K562 (cell line): ENCODE measurements around the gene ACAP3. TPM values are rescaled to one million over a fixed set of nuclear protein-coding genes. Genes with fewer than 3 reads are reported as not detected.

ENCODE experiments used
- ATAC-seq: fragments of 200-7000 bp; cut with Tn5 transposase; 3 replicates; pipeline ENCODE4 v1.9.1; 2020; ENCODE audit warnings: moderate library complexity
- BruUV-seq: library from RNA; stranded (reverse); fragments of 400-500 nt; replicated peaks from 2 replicates; lab custom pipeline; 2021; lab: Mats Ljungman, UMichigan
- CTCF ChIA-PET: fragments of 300-600 bp; formaldehyde crosslinking; extraction: SDS; loops from one replicate; lab custom pipeline; 2021; ENCODE audit warnings: low intra/inter-chr PET ratio; lab: Yijun Ruan, JAX
- POLR2A ChIA-PET: fragments of 300-600, 350-650 bp; sonication (Branson Sonifier 250); formaldehyde crosslinking; extraction: SDS; loops from one replicate; lab custom pipeline; 2021; ENCODE audit warnings: antibody characterized with exemption, inconsistent platforms; lab: Yijun Ruan, JAX
- DNase-seq, 4 experiments: peaks; one replicate each; pipeline versions ENCODE4 v3.0.0 to v3.0.0-alpha.2; 2011 to 2018; ENCODE audit warnings: low spot score in 3 of 4, mixed read lengths in 3 of 4; ENCODE audit errors: extremely low read depth in 1 of 4
- FAIRE-seq: peaks from 2 replicates; lab custom pipeline; 2011; peaks lifted over from hg19 to GRCh38; lab: Jason Lieb, UNC
- H2AFZ ChIP-seq: 2 replicates; pipeline ENCODE4 v1.6.0; 2011; ENCODE audit warnings: low read depth, low read length, control low read depth, inconsistent platforms
- H3K27ac ChIP-seq: fragments of 200-600 bp; 3 replicates; pipeline ENCODE4 v1.8.0; 2011; ENCODE audit warnings: low read depth, mild to moderate bottlenecking, control low read depth, inconsistent platforms, low read length, moderate library complexity, mixed read lengths; ENCODE audit errors: extremely low read depth
- H3K27me3 ChIP-seq, 2 experiments: fragments of 300-600 bp in 1 of 2; 2 replicates in 1 of 2; 3 replicates in 1 of 2; pipeline versions ENCODE4 v1.6.0 to v1.8.0; 2011; ENCODE audit warnings: inconsistent platforms in 2 of 2, low read length in 2 of 2, mild to moderate bottlenecking in 1 of 2, mixed read lengths in 1 of 2, moderate library complexity in 1 of 2; ENCODE audit not compliant: control insufficient read depth in 2 of 2, insufficient read depth in 2 of 2
- H3K36me3 ChIP-seq: fragments of 300-600 bp; 3 replicates; pipeline ENCODE4 v1.8.0; 2011; ENCODE audit warnings: mild to moderate bottlenecking, low read length, inconsistent platforms; ENCODE audit not compliant: control insufficient read depth, insufficient read depth
- H3K4me1 ChIP-seq, 2 experiments: fragments of 200-600 bp in 1 of 2; replicated peaks in 1 of 2; 2 replicates in 1 of 2; 3 replicates in 1 of 2; pipeline versions ENCODE4 v1.5.1 to v1.8.0; 2011; ENCODE audit warnings: inconsistent platforms in 2 of 2, low read length in 2 of 2, mild to moderate bottlenecking in 1 of 2, mixed read lengths in 1 of 2, moderate library complexity in 1 of 2; ENCODE audit not compliant: control insufficient read depth in 2 of 2, insufficient read depth in 2 of 2
- H3K4me2 ChIP-seq: 2 replicates; pipeline ENCODE4 v1.6.1; 2011; ENCODE audit warnings: low read length, control low read depth, inconsistent platforms, mixed read lengths; ENCODE audit not compliant: insufficient read depth
- H3K4me3 ChIP-seq: fragments of 200-600 bp; sonication (generic), shearing (Covaris generic); 2 replicates; pipeline ENCODE4 v1.5.1; 2016; ENCODE audit warnings: control low read depth, inconsistent platforms
- H3K79me2 ChIP-seq: fragments of 200-600 bp; 3 replicates; pipeline ENCODE4 v1.8.0; 2011; ENCODE audit warnings: low read length, inconsistent platforms; ENCODE audit not compliant: control insufficient read depth, insufficient read depth
- H3K9ac ChIP-seq, 2 experiments: 2 replicates each; pipeline versions ENCODE4 v1.6.0 to v1.6.1; 2011; ENCODE audit warnings: low read depth in 2 of 2, low read length in 2 of 2, control low read depth in 1 of 2, inconsistent platforms in 1 of 2, mild to moderate bottlenecking in 1 of 2, mixed read lengths in 1 of 2; ENCODE audit not compliant: insufficient read depth in 1 of 2
- H3K9me1 ChIP-seq: one replicate; pipeline ENCODE4 v1.6.0; 2011; ENCODE audit warnings: inconsistent platforms, mild to moderate bottlenecking, low read length, moderate library complexity; ENCODE audit not compliant: control insufficient read depth, insufficient read depth
- H3K9me3 ChIP-seq: replicated peaks from 2 replicates; pipeline ENCODE4 v1.5.1; 2011; ENCODE audit warnings: low read depth, low read length, inconsistent platforms; ENCODE audit not compliant: control insufficient read depth, insufficient read depth
- H4K20me1 ChIP-seq: replicated peaks from 2 replicates; pipeline ENCODE4 v1.6.1; 2011; ENCODE audit warnings: low read length, inconsistent platforms, mixed read lengths; ENCODE audit not compliant: control insufficient read depth, insufficient read depth
- ARNT ChIP-seq, 2 experiments: fragments of 450-650 bp; IDR thresholded peaks; 2 replicates each; pipeline ENCODE4 v1.6.1; 2016; ENCODE audit warnings: mild to moderate bottlenecking in 1 of 2
- BCOR ChIP-seq: fragments of 450-650 bp; IDR thresholded peaks from 2 replicates; pipeline ENCODE4 v1.6.1; 2016
- ELF2 ChIP-seq: fragments of 250-450 bp; sonication (Bioruptor Pico); IDR thresholded peaks from 2 replicates; pipeline ENCODE4 v1.5.0; 2021; ENCODE audit warnings: mild to moderate bottlenecking
- FOS ChIP-seq: IDR thresholded peaks from 3 replicates; pipeline ENCODE4 v1.6.1; 2011; ENCODE audit not compliant: insufficient read length; ENCODE audit errors: extremely low read depth
- MBD2 ChIP-seq: sonication (generic); IDR thresholded peaks from 2 replicates; pipeline ENCODE4 v1.6.1; 2016; ENCODE audit warnings: low read depth, borderline replicate concordance
- MXI1 ChIP-seq: IDR thresholded peaks from 2 replicates; pipeline ENCODE4 v1.6.1; 2011; ENCODE audit warnings: low read depth, mild to moderate bottlenecking, improper control_type of control experiment, low read length
- POLR2AphosphoS2 ChIP-seq: IDR thresholded peaks from 2 replicates; pipeline ENCODE4 v1.6.1; 2012; ENCODE audit warnings: low read length, improper control_type of control experiment
- POLR2G ChIP-seq: fragments of 200-400 bp; formaldehyde crosslinking; IDR thresholded peaks from 2 replicates; pipeline ENCODE4 v1.6.1; 2017; ENCODE audit warnings: low read depth, mild to moderate bottlenecking, antibody characterized with exemption, low read length, moderate library complexity
- SPI1 ChIP-seq: IDR thresholded peaks from 2 replicates; pipeline ENCODE4 v1.6.1; 2011; ENCODE audit warnings: low read depth, low read length, control low read depth, borderline replicate concordance
- SRF ChIP-seq, 2 experiments: fragments of 250-450, 450-650 bp in 1 of 2; sonication (Bioruptor Pico) in 1 of 2; sonication (generic) in 1 of 2; formaldehyde crosslinking; IDR thresholded peaks; 2 replicates each; pipeline versions ENCODE4 v1.5.0 to v1.5.1; 2020 to 2022; ENCODE audit warnings: mild to moderate bottlenecking in 1 of 2, missing genetic modification reagents in 1 of 2
- ZC3H11A ChIP-seq: IDR thresholded peaks from 2 replicates; pipeline ENCODE4 v1.6.1; 2012; ENCODE audit warnings: low read depth, low read length, improper control_type of control experiment
- ZKSCAN1 ChIP-seq: fragments of 150-350 bp; IDR thresholded peaks from 2 replicates; pipeline ENCODE4 v1.6.1; 2016; ENCODE audit warnings: low read depth, low read length
- WGBS: fragments of 100-300 bp; shearing (Covaris generic); methylation state at CpG from one replicate; pipeline ENCODE4 v1.1.6; 2016; ENCODE audit warnings: low coverage, mixed read lengths; ENCODE audit not compliant: insufficient coverage; ENCODE audit errors: missing lambda C conversion rate; 5-methylcytosine and 5-hydroxymethylcytosine counted together
- in situ Hi-C: fragments of 300-500 bp; cut with MboI; formaldehyde crosslinking; loops from 4 replicates; pipeline ENCODE4 v1.15.0; 2018; ENCODE audit warnings: inconsistent platforms, mixed read lengths
- intact Hi-C: fragments of 100-400 bp; cut with micrococcal nuclease; formaldehyde crosslinking; loops from 2 replicates; pipeline ENCODE4 v1.14.2; 2022
- polyA plus RNA-seq, 8 experiments: library from polyadenylated mRNA; depleted of rRNA in 4 of 8; stranded (reverse) in 5 of 8; unstranded in 3 of 8; fragments of >200 nt; fragmentation: Nextera tagmentation in 2 of 8; fragmentation: Illumina TruSeq in 1 of 8; extraction: Ambion mirVana in 2 of 8; extraction: Trizol in 1 of 8; gene quantifications; 2 replicates each; pipeline versions ENCODE4 v1.2.1 to v1.2.3, GENCODE V29; 2011 to 2014; ENCODE audit warnings: inconsistent platforms in 1 of 8, missing spikeins in 1 of 8
- total RNA-seq, 7 experiments: library from RNA; depleted of rRNA in 6 of 7; stranded (reverse); fragments of >200 nt in 6 of 7; fragmentation: Illumina TruSeq in 2 of 7; extraction: Trizol in 2 of 7; gene quantifications; 2 replicates each; pipeline versions ENCODE4 v1.2.1 to v1.2.3, GENCODE V29; 2011 to 2021; ENCODE audit warnings: low replicate concordance in 1 of 7
- TF ChIP-seq, protein P1 (sequence below), 3 experiments: IDR thresholded peaks in 2 of 3; conservative IDR thresholded peaks in 1 of 3; 2 replicates each; pipeline ENCODE4 v1.5.1; 2011 to 2012; ENCODE audit warnings: low read length in 3 of 3, mild to moderate bottlenecking in 3 of 3, control low read depth in 2 of 3, improper control_type of control experiment in 1 of 3, inconsistent platforms in 1 of 3, low read depth in 1 of 3, mixed read lengths in 1 of 3, moderate library complexity in 1 of 3; ENCODE audit not compliant: insufficient read depth in 2 of 3
- TF ChIP-seq, protein P2 (sequence below): fragments of 450-650 bp; IDR thresholded peaks from 2 replicates; pipeline ENCODE4 v1.6.1; 2017; ENCODE audit warnings: antibody characterized with exemption

The ACAP3 gene
- total and polyA plus RNA-seq, 9 of the 15 experiments (the other 6 are each of a cell fraction or from before 2014, with no cell fraction given): 0.01 to 49.0 (median 12.0) TPM

DNA sequence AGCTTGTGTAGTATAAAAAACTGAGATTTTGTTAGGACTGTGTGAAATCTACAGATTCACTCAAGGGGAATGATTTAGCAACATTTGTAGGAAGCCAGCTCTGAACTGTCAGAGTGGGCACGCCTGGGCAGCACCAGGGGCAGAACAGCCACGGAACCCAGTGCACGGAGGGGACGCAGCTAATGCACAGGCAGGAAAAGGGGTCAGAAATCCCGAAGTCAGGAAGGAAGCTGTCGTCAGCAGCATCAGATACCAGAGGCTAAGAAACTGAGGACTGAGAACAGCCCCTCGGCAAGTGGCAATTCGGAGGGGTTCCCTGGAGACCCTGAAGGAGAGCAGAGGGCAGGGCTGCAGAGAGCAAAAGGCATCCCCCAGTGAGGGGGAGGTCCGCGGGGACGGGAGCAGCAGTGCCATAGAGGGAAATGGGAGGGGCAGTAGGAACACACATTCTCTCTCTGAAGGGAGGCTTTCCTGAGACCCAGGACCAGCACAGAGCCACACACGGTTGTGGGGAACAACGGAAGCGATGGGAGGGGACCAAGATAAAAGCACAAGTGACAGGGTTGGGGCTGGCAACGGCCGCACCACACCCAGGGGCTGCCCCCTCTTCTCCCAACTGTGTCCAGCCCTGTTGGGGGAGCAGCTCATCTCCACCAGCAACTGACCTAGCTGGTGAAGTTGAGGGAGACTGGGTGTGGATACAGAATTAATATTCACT is 46.7 kb downstream of the ACAP3 start (continued):
- TF ChIP-seq, protein P1, sequence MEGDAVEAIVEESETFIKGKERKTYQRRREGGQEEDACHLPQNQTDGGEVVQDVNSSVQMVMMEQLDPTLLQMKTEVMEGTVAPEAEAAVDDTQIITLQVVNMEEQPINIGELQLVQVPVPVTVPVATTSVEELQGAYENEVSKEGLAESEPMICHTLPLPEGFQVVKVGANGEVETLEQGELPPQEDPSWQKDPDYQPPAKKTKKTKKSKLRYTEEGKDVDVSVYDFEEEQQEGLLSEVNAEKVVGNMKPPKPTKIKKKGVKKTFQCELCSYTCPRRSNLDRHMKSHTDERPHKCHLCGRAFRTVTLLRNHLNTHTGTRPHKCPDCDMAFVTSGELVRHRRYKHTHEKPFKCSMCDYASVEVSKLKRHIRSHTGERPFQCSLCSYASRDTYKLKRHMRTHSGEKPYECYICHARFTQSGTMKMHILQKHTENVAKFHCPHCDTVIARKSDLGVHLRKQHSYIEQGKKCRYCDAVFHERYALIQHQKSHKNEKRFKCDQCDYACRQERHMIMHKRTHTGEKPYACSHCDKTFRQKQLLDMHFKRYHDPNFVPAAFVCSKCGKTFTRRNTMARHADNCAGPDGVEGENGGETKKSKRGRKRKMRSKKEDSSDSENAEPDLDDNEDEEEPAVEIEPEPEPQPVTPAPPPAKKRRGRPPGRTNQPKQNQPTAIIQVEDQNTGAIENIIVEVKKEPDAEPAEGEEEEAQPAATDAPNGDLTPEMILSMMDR (IDR thresholded peaks at IDR 0.05 in 2 of 3, conservative IDR thresholded peaks at IDR 0.05 in 1 of 3; ENCODE audit: insufficient read depth in 2 of 3, low read depth in 1 of 3, low read length in 3 of 3): no peak
- TF ChIP-seq SRF (CRISPR knock-in tag; IDR thresholded peaks at IDR 0.05) (no peak), MBD2 (no peak), BCOR (no peak), ZC3H11A (no peak)

DNA sequence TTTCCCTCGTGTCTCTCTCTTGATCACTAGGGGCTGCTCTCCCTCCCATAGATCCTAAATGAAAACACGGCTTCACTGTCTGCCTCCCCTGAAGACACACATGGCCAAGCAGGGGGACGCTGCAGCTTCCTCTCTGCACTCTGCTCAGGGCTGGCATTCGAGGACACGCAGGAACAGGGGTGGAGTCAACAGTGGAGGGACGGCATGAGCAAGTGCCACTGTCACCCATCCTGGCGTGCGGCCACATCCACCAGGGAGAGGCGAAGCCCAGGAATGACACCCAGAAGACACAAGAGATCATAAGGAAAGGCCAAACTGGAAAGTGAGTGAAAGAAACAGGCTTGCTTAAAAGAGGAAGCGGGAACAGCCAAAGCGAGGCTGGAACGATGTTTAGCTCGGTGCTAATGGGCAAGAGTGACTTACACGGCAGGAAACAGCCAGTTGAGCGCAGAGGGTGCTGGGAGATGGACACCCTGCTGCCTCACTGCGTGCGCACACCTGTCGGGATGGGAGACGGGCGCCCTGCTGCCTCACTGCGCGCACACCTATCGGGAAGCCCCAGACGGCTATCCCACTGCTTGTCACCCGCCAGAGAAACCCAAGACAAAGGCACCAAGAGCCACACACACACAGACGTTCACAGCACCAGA is 47.7 kb downstream of the ACAP3 start:
- intact Hi-C loops (no loop called here), in situ Hi-C loops (no loop called here)
- H3K27me3 ChIP-seq: no peaks in the 10 kb centered on the region; a peak in 1 of 5 replicates
- H3K79me2 ChIP-seq: peaks cover 17% of the 10 kb centered on the region
- 92% methylated on average over 26 of the region's 26 CpGs for WGBS
- DNase-seq: no peak
- peaks cover 94% of the 10 kb centered on the region for H3K36me3 ChIP-seq
- no peak overlapping the region for H3K27ac ChIP-seq
- H3K9me3 ChIP-seq: no peaks in the 10 kb centered on the region
- H2AFZ ChIP-seq: no peak overlapping the region
- BruUV-seq: no TSS peak
- ChIA-PET CTCF (no interaction called here), POLR2A (interaction anchor here (0.7 to 1.2 kb wide), 3 partner anchors 8 to 24 kb away, joined by 3 to 5 read pairs (median 4); partner anchors contain the start of gene UBE2J2)
- H3K9ac ChIP-seq: 0 out of 4 replicates have a peak overlapping the region, but pooled peaks of 1 of the 2 experiments have one; percentile 69
- no peak for ATAC-seq
- H3K4me3 ChIP-seq: no peak overlapping the region
- peaks cover 8% of the 10 kb centered on the region; the same call in 1 of the 2 replicates for H4K20me1 ChIP-seq
- no peak overlapping the region for H3K4me2 ChIP-seq
- H3K9me1 ChIP-seq: peaks cover 8% of the 10 kb centered on the region
- H3K4me1 ChIP-seq: peaks cover 0 to 33% of the 10 kb centered on the region in 2 experiments; a peak in 2 of 5 replicates
- FAIRE-seq: no peak
- TF ChIP-seq SPI1: 0 out of 2 replicates have a peak, but pooled peaks have one; percentile 14
- TF ChIP-seq POLR2G: peak; percentile 45
- TF ChIP-seq, protein P2, sequence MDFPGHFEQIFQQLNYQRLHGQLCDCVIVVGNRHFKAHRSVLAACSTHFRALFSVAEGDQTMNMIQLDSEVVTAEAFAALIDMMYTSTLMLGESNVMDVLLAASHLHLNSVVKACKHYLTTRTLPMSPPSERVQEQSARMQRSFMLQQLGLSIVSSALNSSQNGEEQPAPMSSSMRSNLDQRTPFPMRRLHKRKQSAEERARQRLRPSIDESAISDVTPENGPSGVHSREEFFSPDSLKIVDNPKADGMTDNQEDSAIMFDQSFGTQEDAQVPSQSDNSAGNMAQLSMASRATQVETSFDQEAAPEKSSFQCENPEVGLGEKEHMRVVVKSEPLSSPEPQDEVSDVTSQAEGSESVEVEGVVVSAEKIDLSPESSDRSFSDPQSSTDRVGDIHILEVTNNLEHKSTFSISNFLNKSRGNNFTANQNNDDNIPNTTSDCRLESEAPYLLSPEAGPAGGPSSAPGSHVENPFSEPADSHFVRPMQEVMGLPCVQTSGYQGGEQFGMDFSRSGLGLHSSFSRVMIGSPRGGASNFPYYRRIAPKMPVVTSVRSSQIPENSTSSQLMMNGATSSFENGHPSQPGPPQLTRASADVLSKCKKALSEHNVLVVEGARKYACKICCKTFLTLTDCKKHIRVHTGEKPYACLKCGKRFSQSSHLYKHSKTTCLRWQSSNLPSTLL: no peak
- TF ChIP-seq POLR2AphosphoS2: peak; percentile 49; the same call in 1 of the 2 replicates
- TF ChIP-seq FOS: no peak
- TF ChIP-seq ZKSCAN1: peak; percentile 93
- no peak for TF ChIP-seq MXI1
- TF ChIP-seq ELF2 (CRISPR knock-in tag): no peak
- no peak for TF ChIP-seq ARNT (IDR thresholded peaks at IDR 0.05)
